VCaP (cell line): ENCODE results near the gene GJC1.

ENCODE experiments used
- H3K27ac ChIP-seq: fragments of 450-650 bp; 2 replicates; pipeline ENCODE4 v1.5.1; 2017
- TF ChIP-seq, protein P1 (sequence below): fragments of 450-650 bp; conservative IDR thresholded peaks from 2 replicates; pipeline ENCODE4 v1.5.1; 2017; ENCODE audit warnings: mild to moderate bottlenecking, moderate library complexity

GJC1 gene

DNA sequence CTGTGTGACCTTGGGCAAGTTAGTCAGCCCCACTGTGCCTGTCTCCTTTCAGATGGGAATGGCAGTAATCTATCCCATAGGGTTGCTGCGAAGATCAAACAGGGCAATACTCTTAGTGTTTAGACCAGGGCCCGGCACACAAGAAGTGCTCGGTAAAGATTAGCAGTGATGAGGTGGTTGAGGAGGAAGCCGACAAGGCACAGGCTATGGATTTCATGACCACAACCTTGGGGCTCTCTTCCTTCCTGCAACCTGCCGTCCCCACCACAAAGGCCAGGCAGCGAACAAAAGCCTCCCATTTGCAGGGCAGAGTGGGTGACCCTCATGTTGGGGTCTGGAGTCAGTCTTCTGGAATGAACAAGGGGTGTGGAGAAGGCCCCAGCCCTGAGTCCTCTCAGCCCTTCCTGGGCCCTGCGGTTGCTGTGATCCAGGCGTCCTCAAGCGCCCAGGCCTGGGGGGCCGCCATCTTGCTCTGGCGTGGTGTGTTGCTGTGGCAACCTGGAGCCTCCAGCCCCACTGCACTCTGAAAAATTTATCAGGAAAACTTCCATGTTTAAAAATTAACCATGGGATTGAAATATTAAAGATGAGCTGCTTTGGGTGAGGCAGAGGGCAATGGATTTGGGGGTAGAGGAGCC, 61.5 kb downstream of the GJC1 start:
- H3K27ac ChIP-seq, result no peak overlapping the region
- TF ChIP-seq, protein P1, sequence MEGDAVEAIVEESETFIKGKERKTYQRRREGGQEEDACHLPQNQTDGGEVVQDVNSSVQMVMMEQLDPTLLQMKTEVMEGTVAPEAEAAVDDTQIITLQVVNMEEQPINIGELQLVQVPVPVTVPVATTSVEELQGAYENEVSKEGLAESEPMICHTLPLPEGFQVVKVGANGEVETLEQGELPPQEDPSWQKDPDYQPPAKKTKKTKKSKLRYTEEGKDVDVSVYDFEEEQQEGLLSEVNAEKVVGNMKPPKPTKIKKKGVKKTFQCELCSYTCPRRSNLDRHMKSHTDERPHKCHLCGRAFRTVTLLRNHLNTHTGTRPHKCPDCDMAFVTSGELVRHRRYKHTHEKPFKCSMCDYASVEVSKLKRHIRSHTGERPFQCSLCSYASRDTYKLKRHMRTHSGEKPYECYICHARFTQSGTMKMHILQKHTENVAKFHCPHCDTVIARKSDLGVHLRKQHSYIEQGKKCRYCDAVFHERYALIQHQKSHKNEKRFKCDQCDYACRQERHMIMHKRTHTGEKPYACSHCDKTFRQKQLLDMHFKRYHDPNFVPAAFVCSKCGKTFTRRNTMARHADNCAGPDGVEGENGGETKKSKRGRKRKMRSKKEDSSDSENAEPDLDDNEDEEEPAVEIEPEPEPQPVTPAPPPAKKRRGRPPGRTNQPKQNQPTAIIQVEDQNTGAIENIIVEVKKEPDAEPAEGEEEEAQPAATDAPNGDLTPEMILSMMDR, result no peak

- TF ChIP-seq, protein P1, result no peak
- no peak overlapping the region for H3K27ac ChIP-seq
Observed at GRCh38 chr17:44767493-44767892, 62.6 kb downstream of the GJC1 start.

GRCh38 chr17:44766409-44767038, 63.6 kb downstream of the GJC1 start:
- TF ChIP-seq, protein P1, result no peak
- H3K27ac ChIP-seq, result no peak overlapping the region

GRCh38 chr17:44765965-44766364, 64.1 kb downstream of the GJC1 start:
- TF ChIP-seq, protein P1, result no peak
- no peak overlapping the region for H3K27ac ChIP-seq

GRCh38 chr17:44763170-44763569, 66.9 kb downstream of the GJC1 start:
- TF ChIP-seq, protein P1, result no peak
- H3K27ac ChIP-seq, result no peak overlapping the region

DNA sequence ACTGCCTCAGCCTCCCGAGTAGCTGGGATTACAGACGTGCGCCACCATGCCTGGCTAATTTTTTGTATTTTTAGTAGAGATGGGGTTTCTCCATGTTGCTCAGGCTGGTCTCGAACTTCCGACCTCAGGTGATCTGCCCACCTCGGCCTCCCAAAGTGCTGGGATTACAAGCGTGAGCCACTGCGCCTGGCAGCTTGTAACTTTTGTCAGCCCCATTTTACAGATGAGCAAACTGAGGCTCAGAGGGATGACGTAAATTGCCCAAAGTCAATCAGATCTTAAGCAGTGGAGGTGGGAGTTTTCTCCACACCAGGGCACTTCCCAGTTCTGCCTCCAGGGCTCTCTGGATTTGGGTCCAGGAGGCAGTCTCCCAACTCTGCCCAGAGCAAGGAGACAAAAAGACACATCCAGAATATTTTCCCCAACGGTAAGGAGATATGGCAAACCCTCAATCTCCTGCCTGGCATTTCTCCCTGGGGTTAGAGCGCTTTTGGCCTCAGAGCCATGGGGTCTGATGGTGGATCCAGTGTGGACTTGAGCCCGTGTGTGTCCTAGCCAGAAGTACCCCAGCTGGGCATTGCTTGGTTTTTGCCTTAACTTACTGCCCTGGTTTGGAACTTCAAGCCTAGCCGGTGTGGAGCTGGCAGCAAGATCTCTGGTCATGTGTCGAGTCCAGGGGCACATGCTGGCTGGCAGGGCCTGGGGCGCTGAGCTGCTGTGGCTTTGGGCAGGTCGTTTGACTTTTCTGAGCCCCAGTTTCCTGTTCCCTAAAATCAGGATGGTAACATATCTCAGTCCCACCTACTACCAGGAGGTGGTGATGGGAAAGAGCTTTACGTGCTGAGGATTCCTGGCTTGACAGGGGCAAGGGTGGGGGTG, 67.9 kb downstream of the GJC1 start:
- H3K27ac ChIP-seq, result no peak overlapping the region

More for the DNA sequence above, 67.9 kb downstream of the GJC1 start:
- TF ChIP-seq, protein P1, result no peak
